ENCODE data around the gene TRIM44.

GRCh38 chr11:35803115-35803514, 140.5 kb downstream of the TRIM44 start:
- TF ChIP-seq CTCF (conservative IDR thresholded peaks at IDR 0.05; ENCODE audit: low read length) (no peak), EZH2phosphoT487 (IDR thresholded peaks at IDR 0.05; ENCODE audit: borderline replicate concordance) (no peak)

Measured in Loucy (cell line).